Thoracic aorta (tissue), 2 donors: ENCODE data around the gene DENND5B. TPM values are rescaled to one million over a fixed set of nuclear protein-coding genes. Genes with fewer than 3 reads are reported as not detected.

ENCODE experiments used
- ATAC-seq: fragments of 150-250 bp; one replicate; pipeline ENCODE4 v1.8.0; 2017; ENCODE audit warnings: low read depth; ENCODE audit not compliant: insufficient number of reproducible peaks, low FRiP score
- DNase-seq: peaks from one replicate; pipeline ENCODE4 v3.0.0-alpha.2; 2020; ENCODE audit warnings: low spot score
- H3K27ac ChIP-seq, 2 donors: fragments of 200-600 bp; sonication (generic); 1 replicate in 1 of 2; 2 replicates in 1 of 2; pipeline ENCODE4 v1.5.1; 2016; ENCODE audit warnings: mild to moderate bottlenecking in 2 of 2, moderate library complexity in 2 of 2
- H3K27me3 ChIP-seq: fragments of 200-600 bp; sonication (generic); replicated peaks from 2 replicates; pipeline ENCODE4 v1.6.0; 2016; ENCODE audit warnings: mild to moderate bottlenecking; ENCODE audit not compliant: insufficient read depth
- H3K36me3 ChIP-seq: fragments of 200-600 bp; sonication (generic); one replicate; pipeline ENCODE4 v1.5.1; 2016
- H3K4me1 ChIP-seq, 2 donors: fragments of 200-600 bp; sonication (generic); 1 replicate in 1 of 2; 2 replicates in 1 of 2; pipeline versions ENCODE4 v1.5.1 to v1.6.0; 2016; ENCODE audit warnings: low read depth in 2 of 2, mild to moderate bottlenecking in 1 of 2; ENCODE audit not compliant: control insufficient read depth in 1 of 2
- H3K4me3 ChIP-seq: fragments of 200-600 bp; sonication (generic); 2 replicates; pipeline ENCODE4 v1.5.1; 2016; ENCODE audit warnings: mild to moderate bottlenecking
- H3K9me3 ChIP-seq: fragments of 200-600 bp; sonication (generic); 2 replicates; pipeline ENCODE4 v1.5.1; 2016
- CTCF ChIP-seq: fragments of 200-600 bp; sonication (generic); IDR thresholded peaks from one replicate; pipeline ENCODE4 v1.5.1; 2019; ENCODE audit warnings: antibody characterized with exemption
- total RNA-seq, 2 donors: library from RNA; depleted of rRNA; stranded (reverse); fragments of >200 nt; gene quantifications; one replicate each; pipeline versions ENCODE4 v1.1.0 to v1.2.3, GENCODE V29; 2016

Gene DENND5B
- total RNA-seq, 2 donors from 2014 or later = 28.6 to 43.9 TPM

DNA sequence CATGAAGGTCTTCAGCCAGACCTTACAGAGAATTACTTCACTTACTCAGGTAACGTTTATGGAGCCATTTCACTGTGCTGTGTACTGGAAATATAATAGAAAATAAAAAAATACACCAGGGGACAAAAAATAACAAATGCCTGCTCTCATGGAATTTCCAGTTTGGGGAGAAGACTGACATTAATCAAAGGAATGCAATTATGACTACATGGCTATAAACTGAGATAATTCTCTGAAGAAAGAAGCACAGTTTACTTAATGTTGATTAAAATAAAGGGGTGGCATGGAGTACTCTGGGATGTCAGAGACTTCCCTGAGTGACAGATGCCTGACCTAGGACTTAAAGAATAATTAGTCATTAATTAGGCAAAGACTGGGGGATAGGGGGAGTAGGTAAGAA lies 59.0 kb downstream of the DENND5B start:
- Histone ChIP-seq H3K27ac (no peak overlapping the region), H3K27me3 (no peaks in the 10 kb centered on the region), H3K9me3 (no peaks in the 10 kb centered on the region), H3K4me1 (peaks cover 23 to 40% of the 10 kb centered on the region in 2 donors), H3K4me3 (no peak overlapping the region), H3K36me3 (no peaks in the 10 kb centered on the region)
- ATAC-seq = no peak
- no peak for TF ChIP-seq CTCF
- no peak for DNase-seq

DNA sequence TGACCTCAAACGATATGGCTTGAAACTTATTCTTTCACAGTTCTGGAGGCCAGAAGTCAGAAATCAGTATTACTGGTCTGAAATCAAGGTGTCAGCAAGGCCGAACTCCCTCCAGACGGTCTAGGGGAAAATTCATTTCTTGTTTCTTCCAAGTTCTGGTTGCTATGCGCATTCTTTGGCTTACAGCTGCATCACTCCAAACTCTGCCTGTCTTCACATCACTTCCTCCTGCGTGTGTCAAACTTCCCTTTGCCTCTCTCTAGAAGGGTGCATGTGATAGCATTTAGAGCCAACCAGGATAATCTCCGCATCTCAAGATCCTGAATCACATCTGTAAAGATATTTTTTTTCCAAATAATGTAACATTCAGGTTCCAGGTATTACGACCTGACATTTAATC lies 62.8 kb downstream of the DENND5B start:
- no peak for TF ChIP-seq CTCF
- peaks cover 19 to 20% of the 10 kb centered on the region in 2 donors for H3K4me1 ChIP-seq

GRCh38 chr12:31527083-31527482 lies 63.9 kb downstream of the DENND5B start:
- no peak for TF ChIP-seq CTCF
- H3K36me3 ChIP-seq = no peaks in the 10 kb centered on the region
- no peak overlapping the region for H3K27ac ChIP-seq
- no peaks in the 10 kb centered on the region for H3K27me3 ChIP-seq
- no peak for ATAC-seq
- H3K4me1 ChIP-seq = peaks cover 16 to 18% of the 10 kb centered on the region in 2 donors
- no peaks in the 10 kb centered on the region for H3K9me3 ChIP-seq
- H3K4me3 ChIP-seq = no peak overlapping the region
- no peak for DNase-seq

More for the DNA sequence above, 62.8 kb downstream of the DENND5B start:
- DNase-seq = no peak
- Histone ChIP-seq H3K4me3 (no peak overlapping the region), H3K36me3 (no peaks in the 10 kb centered on the region), H3K9me3 (no peaks in the 10 kb centered on the region), H3K27ac (no peak overlapping the region), H3K27me3 (no peaks in the 10 kb centered on the region)
- ATAC-seq = no peak

DNA sequence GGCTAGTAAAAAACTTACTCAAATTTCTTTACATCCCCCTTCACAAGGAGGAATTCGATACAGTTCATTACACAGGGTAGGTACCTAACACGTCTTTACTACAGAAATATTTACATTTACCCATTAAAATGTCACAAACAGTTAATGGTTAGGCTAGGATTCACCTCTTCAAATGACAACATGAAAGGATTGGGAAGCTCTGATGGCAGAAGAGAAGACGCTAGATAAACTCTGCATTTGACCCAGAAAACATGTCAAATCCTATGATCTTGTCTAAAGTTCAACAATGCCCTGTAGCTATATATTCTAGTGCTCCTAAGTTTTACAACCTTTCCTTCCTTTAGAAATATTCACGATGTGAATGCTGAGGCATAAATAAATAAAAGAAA lies 64.8 kb downstream of the DENND5B start:
- ATAC-seq = no peak

DNA sequence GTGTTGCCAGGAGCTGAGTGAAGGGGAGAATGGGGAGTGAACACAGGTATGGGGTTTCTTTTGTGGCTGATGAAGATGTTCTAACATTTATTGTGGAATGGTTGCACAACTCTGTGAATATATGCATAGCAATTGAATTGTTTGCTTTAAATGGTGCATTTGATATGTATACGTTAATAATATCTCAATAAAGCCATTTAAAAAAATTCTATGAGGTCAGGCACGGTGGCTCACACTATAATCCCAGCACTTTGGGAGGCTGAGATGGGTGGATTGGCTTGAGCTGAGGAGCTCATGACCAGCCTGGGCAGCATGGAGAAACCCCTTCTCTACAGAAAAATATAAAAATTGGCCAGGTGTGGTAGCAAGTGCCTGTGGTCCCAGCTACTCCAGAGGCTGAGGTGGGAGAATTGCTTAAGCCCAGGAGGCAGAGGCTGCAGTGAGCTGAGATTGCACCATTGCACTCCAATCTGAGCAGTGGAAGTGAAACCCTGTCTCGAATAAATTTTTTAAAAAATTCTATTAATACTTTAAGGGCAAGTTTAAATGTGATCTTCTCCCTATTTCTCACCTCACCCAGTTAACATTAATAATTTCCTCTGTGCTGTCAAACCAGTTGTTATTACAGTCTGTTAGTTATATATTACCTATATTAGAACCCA lies 65.3 kb downstream of the DENND5B start:
- Histone ChIP-seq H3K9me3 (no peaks in the 10 kb centered on the region), H3K36me3 (no peaks in the 10 kb centered on the region), H3K4me3 (no peak overlapping the region), H3K27ac (no peak overlapping the region), H3K4me1 (peaks cover 5 to 19% of the 10 kb centered on the region in 2 donors), H3K27me3 (no peaks in the 10 kb centered on the region)
- ATAC-seq (no peak), DNase-seq (no peak)
- no peak for TF ChIP-seq CTCF

More for the DNA sequence above, 64.8 kb downstream of the DENND5B start:
- Histone ChIP-seq H3K4me1 (peaks cover 10 to 19% of the 10 kb centered on the region in 2 donors), H3K36me3 (no peaks in the 10 kb centered on the region), H3K27ac (no peak overlapping the region), H3K4me3 (no peak overlapping the region), H3K27me3 (no peaks in the 10 kb centered on the region), H3K9me3 (no peaks in the 10 kb centered on the region)
- no peak for DNase-seq
- no peak for TF ChIP-seq CTCF
